GM10266 (cell line): ENCODE data around the gene CGB8.
"Not testable (repeated sequence)": the region's sequence is repeated elsewhere in the genome, so short reads cannot be mapped to it uniquely, and the experiment has no call there.

Source experiments
- DNase-seq: peaks from one replicate; pipeline ENCODE4 v3.0.0; 2012; ENCODE audit errors: extremely low spot score
- TF ChIP-seq, protein P1 (sequence below): IDR thresholded peaks from 2 replicates; pipeline ENCODE4 v1.5.1; 2012; ENCODE audit warnings: mild to moderate bottlenecking, low read depth; ENCODE audit not compliant: control insufficient read depth, insufficient read depth; ENCODE audit errors: missing control alignments

CGB8 gene

DNA sequence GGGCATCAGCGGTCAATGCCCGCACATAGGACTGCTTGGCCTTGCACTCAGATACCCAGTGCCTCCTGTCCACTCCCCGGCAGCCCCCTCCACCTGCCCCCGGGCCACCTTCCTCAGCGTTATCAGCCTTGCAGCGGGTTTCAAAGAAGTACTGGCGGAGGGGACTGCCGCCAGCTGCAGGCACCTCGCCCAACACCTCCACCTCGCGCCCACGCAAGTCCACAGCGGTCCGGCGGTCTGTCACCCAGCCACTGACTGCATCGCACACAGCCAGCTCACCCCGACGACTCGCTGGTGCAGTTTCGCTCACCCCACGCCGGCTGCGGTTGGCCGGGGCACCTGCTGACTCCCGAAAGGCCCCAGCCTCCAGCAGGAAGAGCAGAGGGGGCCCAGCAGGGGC is 12.5 kb upstream of the CGB8 start:
- DNase-seq, result peak; percentile 51
- TF ChIP-seq, protein P1, sequence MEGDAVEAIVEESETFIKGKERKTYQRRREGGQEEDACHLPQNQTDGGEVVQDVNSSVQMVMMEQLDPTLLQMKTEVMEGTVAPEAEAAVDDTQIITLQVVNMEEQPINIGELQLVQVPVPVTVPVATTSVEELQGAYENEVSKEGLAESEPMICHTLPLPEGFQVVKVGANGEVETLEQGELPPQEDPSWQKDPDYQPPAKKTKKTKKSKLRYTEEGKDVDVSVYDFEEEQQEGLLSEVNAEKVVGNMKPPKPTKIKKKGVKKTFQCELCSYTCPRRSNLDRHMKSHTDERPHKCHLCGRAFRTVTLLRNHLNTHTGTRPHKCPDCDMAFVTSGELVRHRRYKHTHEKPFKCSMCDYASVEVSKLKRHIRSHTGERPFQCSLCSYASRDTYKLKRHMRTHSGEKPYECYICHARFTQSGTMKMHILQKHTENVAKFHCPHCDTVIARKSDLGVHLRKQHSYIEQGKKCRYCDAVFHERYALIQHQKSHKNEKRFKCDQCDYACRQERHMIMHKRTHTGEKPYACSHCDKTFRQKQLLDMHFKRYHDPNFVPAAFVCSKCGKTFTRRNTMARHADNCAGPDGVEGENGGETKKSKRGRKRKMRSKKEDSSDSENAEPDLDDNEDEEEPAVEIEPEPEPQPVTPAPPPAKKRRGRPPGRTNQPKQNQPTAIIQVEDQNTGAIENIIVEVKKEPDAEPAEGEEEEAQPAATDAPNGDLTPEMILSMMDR, result no peak

DNA sequence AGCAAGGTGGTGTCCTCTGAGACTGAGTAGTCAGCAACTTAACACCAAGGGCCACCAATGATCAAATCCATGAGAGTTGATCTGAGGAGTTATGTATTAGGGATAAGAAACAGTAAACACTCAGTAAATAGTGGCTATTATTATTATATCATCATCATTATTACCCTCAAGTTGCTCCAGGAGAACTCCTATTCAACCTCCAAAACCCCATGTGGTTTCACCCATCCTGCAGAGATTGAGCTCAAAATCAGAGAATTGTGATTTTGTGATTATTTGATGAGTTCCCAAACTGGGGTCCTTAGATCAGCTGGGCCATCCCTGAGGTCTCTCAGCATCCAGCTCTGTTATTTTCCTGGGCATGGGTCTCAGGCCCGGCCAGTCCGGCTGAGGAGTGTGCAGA is 12.1 kb upstream of the CGB8 start:
- no peak for DNase-seq

DNA sequence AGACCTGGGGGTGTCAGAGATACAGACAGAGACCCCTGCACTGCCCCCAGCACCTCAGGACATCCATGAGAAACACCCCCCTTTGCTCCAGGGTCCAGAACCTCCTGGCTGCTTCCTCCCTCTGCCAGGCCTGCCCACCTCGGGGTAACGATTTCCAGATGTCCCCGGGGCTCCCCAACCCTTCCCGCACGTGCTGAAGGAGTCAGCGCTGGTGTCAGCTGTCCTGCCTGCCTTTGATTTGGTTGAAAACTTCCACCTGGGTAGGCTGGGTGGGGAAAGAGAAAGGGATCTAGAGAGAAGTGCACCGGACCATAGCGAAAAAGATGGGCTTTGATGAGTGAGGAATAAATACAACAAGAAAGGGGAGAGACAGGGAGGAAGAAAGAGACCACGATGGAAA is 10.1 kb upstream of the CGB8 start:
- TF ChIP-seq, protein P1, result no peak
- no peak for DNase-seq

More for the DNA sequence above, 12.1 kb upstream of the CGB8 start:
- TF ChIP-seq, protein P1, result no peak

DNA sequence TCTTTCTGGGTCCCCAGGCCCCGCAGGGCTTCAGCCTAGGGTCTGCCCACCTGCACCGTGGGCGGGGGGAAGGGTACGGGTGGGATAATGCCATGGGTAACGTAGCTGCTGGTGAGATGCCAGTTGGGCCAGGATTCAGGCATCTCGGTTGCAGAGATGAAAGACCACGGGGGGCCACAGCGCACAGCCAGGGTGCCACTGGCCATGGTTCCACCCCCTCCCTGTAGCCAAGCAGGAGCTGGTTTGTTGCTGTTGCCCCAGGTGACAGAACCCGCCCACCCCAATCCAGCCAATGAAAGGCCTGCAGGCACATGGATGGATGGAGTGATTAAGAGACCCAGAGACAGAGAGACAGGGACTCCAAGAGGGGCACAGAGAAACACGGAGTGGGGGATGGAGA is 9.7 kb upstream of the CGB8 start:
- peak; percentile 61 for DNase-seq
- TF ChIP-seq, protein P1, result no peak

DNA sequence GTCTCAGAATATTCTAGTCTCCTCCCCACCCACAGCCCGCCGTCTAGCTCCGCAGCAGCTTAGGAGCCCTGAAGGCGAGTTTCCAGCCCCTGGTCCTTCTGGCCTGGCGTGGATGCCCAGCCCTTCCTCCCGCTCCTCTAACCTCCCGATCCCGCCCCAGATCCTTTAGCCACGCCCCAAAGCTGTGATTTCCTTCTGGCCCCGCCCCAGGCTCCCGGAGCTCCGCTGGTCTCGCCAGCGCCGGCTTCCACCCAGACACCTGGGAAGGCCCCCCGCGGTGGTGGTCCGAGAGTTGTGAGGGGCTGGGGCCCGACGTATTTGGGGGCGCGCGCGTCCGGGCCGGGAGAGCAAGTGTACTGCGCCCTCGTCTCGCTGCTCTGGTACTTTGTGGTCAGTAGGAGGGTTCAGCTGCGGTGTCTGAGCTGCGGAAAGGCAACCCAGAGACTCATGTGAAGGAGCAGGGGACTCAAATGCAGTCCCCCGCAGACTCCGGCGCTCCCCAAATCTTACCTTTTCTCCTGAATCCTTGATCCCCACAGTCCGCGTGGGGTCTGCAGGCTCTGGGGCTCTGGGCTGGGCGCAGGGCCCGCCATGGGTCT is 8.8 kb upstream of the CGB8 start, which contains the start of gene CGB7:
Gene CGB7, minus strand, starts transcription at position 114 of the 599 bp plus-strand sequence. CDS start 2,374 bp downstream, outside the sequence.
- DNase-seq, result peak; percentile 50
- TF ChIP-seq, protein P1, result no peak

DNA sequence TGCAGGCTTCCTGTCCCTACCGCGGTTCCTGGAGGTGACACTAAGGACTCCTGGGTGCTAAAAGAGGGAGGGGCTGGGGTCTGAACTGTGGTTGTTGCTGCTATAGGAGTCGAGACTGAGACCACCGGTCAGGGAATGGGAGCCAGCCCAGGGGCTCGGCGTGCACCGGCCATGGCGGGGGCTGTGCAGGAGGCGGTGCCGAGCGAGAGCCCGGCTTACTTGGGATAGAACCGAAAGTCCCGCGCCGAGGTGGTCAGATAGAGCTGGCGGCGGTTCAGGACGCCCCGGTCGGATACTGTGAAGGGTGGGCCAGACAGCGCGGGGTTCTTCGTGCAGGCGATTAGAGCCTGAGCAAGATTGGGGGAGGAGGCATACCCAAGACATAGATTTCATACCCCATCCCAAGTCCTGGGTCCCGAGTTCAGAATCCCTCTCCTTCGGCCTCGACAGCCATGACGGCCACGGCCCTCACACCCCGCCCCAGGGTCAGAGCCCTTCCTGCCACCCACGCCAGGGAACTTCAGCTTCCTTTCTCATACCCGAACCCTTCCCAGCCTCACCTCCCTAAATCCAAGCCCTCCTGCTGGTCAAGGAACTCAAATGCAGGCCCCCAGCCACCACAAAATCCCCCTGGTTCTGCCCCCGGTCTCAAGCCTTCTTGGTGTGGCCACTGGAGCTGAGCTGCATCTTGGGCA is 8.1 kb upstream of the CGB8 start:
- DNase-seq, result not testable (repeated sequence)

DNA sequence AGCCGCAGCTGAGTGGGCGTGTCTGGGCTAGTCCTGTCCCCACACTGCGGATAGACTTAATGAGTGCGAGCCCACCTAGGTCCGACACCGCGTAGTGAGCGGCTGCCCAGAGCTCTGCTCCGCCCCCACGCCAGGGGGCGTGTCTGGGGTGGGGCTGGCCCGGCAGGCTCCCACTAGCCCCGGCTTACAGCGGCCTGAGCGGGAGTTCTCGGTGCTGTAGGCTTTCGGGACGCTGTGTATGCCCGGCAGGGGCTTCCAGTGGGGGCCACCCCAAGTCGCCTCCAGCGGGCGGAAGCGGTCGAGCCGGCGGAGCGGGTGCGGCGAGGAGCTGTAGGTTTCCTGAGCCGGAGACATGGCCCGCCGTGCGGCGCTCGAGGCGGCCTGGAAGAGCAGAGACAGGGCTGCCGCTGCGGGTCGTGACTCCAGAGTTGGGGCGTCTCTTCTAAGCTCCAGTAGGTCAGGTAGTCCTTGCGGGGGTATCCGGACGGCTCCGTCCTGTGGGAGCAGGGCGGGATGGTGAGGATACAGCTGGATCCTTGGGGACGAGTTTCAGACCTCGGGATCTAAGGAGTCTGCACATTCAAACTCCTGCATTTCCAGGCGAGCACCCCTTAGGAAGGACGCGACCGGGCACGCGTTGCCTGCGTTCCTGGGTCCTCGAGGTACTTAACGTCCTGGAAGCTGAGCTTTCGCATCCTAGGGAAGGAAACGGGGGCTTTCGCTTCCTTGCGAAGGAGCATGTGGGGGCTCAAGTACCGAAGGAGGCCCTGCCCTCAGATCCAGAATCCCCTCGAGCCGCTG is 7.4 kb upstream of the CGB8 start:
- peak; percentile 87 for DNase-seq
- TF ChIP-seq, protein P1, result peak; percentile 8

DNA sequence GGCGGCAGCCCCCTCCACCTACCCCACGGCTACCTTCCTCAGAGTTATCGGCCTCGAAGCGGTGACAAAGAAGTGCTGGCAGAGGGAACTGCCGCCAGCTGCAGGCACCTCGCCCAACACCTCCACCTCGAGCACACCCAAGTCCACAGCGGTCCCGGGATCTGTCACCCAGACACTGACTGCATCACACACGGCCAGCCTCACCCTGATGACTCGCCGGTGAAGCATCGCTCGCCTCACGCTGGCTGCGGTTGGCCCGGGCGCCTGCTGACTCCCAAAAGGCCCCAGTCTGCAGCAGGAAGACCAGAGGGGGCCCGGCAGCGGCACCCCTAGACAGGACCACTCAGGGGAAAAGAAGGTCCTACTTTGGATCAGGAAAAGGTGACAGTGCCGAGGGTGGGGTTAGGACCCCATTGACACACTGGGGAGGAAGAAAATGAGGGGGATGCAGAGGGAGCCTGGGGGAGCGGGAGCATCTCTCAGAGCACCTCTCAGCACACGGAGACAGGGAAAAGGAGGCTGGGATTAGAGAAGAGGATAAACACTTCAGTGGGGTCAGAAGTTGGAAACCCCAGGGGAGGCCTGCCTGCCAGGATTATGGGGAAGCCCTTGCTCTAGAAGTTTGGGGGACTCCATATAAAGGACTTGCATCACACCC is 1.6 kb upstream of the CGB8 start:
- not testable (repeated sequence) for DNase-seq

DNA sequence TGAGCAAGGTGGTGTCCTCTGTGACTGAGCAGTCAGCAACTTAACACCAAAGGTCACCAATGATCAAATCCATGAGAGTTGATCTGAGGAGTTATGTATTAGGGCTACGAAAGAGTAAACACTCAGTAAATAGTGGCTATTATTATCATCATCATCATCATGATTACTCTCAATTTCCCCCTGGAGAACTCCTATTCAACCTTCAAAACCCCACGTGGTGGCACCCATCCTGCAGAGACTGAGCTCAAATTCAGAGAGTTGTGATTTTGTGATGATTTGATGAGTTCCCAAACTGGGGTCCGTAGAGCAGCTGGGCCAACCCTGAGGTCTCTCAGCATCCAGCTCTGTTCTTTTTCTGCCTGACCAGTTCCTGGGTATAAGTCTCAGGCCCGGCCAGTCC is 923 bp upstream of the CGB8 start:
- DNase-seq, result not testable (repeated sequence)

DNA sequence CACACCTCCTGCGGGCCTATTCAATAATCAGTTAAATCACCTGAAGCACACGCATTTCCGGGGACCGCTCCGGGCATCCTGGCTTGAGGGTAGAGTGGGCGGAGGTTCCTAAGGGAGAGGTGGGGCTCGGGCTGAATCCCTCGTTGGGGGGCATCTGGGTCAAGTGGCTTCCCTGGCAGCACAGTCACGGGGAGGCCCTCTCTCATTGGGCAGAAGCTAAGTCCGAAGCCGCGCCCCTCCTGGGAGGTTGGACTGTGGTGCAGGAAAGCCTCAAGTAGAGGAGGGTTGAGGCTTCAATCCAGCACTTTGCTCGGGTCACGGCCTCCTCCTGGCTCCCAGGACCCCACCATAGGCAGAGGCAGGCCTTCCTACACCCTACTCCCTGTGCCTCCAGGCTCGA is 5.4 kb downstream of the CGB8 start, which contains the start of gene CGB5:
Gene CGB5, plus strand, starts transcription at position 301 of the 400 bp plus-strand sequence. CDS start 362 bp downstream, outside the sequence.
- DNase-seq, result not testable (repeated sequence)

DNA sequence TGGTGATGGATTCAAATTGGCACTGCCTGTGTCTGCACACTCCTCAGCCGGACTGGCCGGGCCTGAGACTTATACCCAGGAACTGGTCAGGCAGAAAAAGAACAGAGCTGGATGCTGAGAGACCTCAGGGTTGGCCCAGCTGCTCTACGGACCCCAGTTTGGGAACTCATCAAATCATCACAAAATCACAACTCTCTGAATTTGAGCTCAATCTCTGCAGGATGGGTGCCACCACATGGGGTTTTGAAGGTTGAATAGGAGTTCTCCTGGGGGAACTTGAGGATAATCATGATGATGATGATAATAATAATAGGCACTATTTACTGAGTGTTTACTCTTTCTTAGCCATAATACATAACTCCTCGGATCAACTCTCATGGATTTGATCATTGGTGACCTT is 6.2 kb downstream of the CGB8 start:
- DNase-seq, result not testable (repeated sequence)
